Neural cell (in vitro differentiated cells): ENCODE data around the gene RYR2.

Experiments
- CTCF ChIP-seq: fragments of 450-650 bp; IDR thresholded peaks from 2 replicates; pipeline ENCODE4 v1.5.1; 2014; ENCODE audit warnings: antibody characterized with exemption, mild to moderate bottlenecking, moderate library complexity; ENCODE audit not compliant: poor library complexity, severe bottlenecking
- EP300 ChIP-seq: fragments of 450-650 bp; conservative IDR thresholded peaks from 2 replicates; pipeline ENCODE4 v1.6.1; 2014; ENCODE audit warnings: antibody characterized with exemption, mild to moderate bottlenecking, moderate library complexity; ENCODE audit not compliant: poor library complexity, severe bottlenecking
- EZH2 ChIP-seq: fragments of 200-600, 300-800 bp; shearing (Covaris generic), sonication (generic); IDR thresholded peaks from 2 replicates; pipeline ENCODE4 v1.6.1; 2014; ENCODE audit warnings: antibody characterized with exemption, low read length, borderline replicate concordance, mild to moderate bottlenecking; ENCODE audit not compliant: insufficient read depth, poor library complexity, severe bottlenecking
- POLR2AphosphoS5 ChIP-seq: IDR thresholded peaks from 2 replicates; pipeline ENCODE4 v1.6.1; 2012
- REST ChIP-seq: IDR thresholded peaks from 2 replicates; pipeline ENCODE4 v1.6.1; 2012; ENCODE audit warnings: borderline replicate concordance

GRCh38 chr1:237059244-237059643 is 17.3 kb downstream of the RYR2 start:
- no peak for TF ChIP-seq CTCF
- no peak for TF ChIP-seq REST
- TF ChIP-seq POLR2AphosphoS5, result no peak
- no peak for TF ChIP-seq EP300
- no peak for TF ChIP-seq EZH2
